Natural killer cell (primary cell): Measurements from ENCODE around the gene WNK1. TPM values are rescaled to one million over a fixed set of nuclear protein-coding genes. Genes with fewer than 3 reads are reported as not detected.
A peak's percentile ranks its signal among the peaks of the same experiment; 100 is the strongest.

Experiments
- ATAC-seq, 3 donors: fragments of 150-1000 bp in 2 of 3; fragments of 200-7000 bp in 1 of 3; cut with Tn5 transposase; 1 replicate in 1 of 3; 2 replicates in 2 of 3; pipeline ENCODE4 v1.10.0; 2021; ENCODE audit warnings: mild to moderate bottlenecking in 2 of 3, moderate library complexity in 2 of 3
- DNase-seq, 2 donors: peaks; one replicate each; pipeline versions ENCODE4 v3.0.0 to v3.0.0-alpha.2; 2013 to 2021; ENCODE audit warnings: mixed read lengths in 1 of 2
- H3K27ac ChIP-seq: one replicate; pipeline ENCODE4 v1.5.1; 2013; ENCODE audit warnings: mild to moderate bottlenecking, low read length
- H3K27me3 ChIP-seq: one replicate; pipeline ENCODE4 v1.6.1; 2013; ENCODE audit warnings: low read length; ENCODE audit not compliant: control insufficient read depth, insufficient read depth
- H3K36me3 ChIP-seq: one replicate; pipeline ENCODE4 v1.6.1; 2013; ENCODE audit warnings: low read length; ENCODE audit not compliant: control insufficient read depth, insufficient read depth
- H3K4me1 ChIP-seq: one replicate; pipeline ENCODE4 v1.6.1; 2013; ENCODE audit warnings: low read length; ENCODE audit not compliant: control insufficient read depth, insufficient read depth
- H3K4me3 ChIP-seq: one replicate; pipeline ENCODE4 v1.5.1; 2013; ENCODE audit warnings: low read length
- H3K9me3 ChIP-seq: one replicate; pipeline ENCODE4 v1.6.1; 2013; ENCODE audit warnings: low read length; ENCODE audit not compliant: control insufficient read depth, insufficient read depth
- H3K27ac Mint-ChIP-seq, 2 donors: one replicate each; pipeline ENCODE4 v1.8.0; 2022; ENCODE audit warnings: mild to moderate bottlenecking in 2 of 2, mixed read lengths in 2 of 2, moderate library complexity in 1 of 2
- H3K27me3 Mint-ChIP-seq, 2 donors: one replicate each; pipeline ENCODE4 v1.8.0; 2022; ENCODE audit warnings: low read depth in 2 of 2, mixed read lengths in 2 of 2
- H3K36me3 Mint-ChIP-seq: one replicate; pipeline ENCODE4 v1.8.0; 2022; ENCODE audit warnings: mixed read lengths
- H3K4me1 Mint-ChIP-seq, 2 donors: one replicate each; pipeline ENCODE4 v1.8.0; 2022; ENCODE audit warnings: mixed read lengths in 2 of 2
- H3K4me3 Mint-ChIP-seq: one replicate; pipeline ENCODE4 v1.8.0; 2022; ENCODE audit warnings: mild to moderate bottlenecking, moderate library complexity, mixed read lengths
- H3K9me3 Mint-ChIP-seq, 2 donors: one replicate each; pipeline ENCODE4 v1.8.0; 2022; ENCODE audit warnings: mixed read lengths in 2 of 2
- WGBS: methylation state at CpG from one replicate; pipeline ENCODE4 v1.1.7; 2013; ENCODE audit warnings: missing lambda C conversion rate; ENCODE audit not compliant: insufficient coverage; 5-methylcytosine and 5-hydroxymethylcytosine counted together
- intact Hi-C: fragments of 100-400 bp; cut with micrococcal nuclease; formaldehyde crosslinking; loops from one replicate; pipeline ENCODE4 v1.14.2; 2022
- total RNA-seq, 4 donors: library from RNA; stranded (reverse); fragments of 120-200 nt in 1 of 4; gene quantifications; one replicate each; pipeline versions ENCODE4 v1.2.3 to v1.2.4, GENCODE V29; 2013 to 2022
- TF ChIP-seq, protein P1 (sequence below): fragments of 200-600 bp; IDR thresholded peaks from one replicate; pipeline ENCODE4 v1.8.0; 2022; ENCODE audit warnings: antibody characterized with exemption

The WNK1 gene
- total RNA-seq, 3 donors from 2014 or later (not counting 1 experiment from before 2014, with no cell fraction given) = 177 to 203 (median 192) TPM

DNA sequence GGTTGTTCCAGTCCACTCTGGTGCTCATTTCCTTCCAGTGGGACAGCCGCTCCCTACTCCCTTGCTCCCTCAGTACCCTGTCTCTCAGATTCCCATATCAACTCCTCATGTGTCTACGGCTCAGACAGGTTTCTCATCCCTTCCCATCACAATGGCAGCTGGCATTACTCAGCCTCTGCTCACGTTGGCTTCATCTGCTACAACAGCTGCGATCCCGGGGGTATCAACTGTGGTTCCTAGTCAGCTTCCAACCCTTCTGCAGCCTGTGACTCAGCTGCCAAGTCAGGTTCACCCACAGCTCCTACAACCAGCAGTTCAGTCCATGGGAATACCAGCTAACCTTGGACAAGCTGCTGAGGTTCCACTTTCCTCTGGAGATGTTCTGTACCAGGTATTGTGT is 127.3 kb downstream of the WNK1 start:
- Mint-ChIP-seq H3K4me1 (no peaks in the 10 kb centered on the region), H3K27me3 (no peaks in the 10 kb centered on the region), H3K4me3 (no peak overlapping the region), H3K36me3 (peaks cover 16% of the 10 kb centered on the region), H3K27ac (peak overlapping the region in 1 of 2 donors; percentile 60), H3K9me3 (no peaks in the 10 kb centered on the region)
- peaks cover 67% of the 10 kb centered on the region for H3K36me3 ChIP-seq
- H3K9me3 ChIP-seq = no peaks in the 10 kb centered on the region
- H3K4me1 ChIP-seq = no peaks in the 10 kb centered on the region
- no peaks in the 10 kb centered on the region for H3K27me3 ChIP-seq
- intact Hi-C loops = no loop called here
- ATAC-seq = no peak
- 98% methylated on average over 5 of the region's 5 CpGs for WGBS
- no peak overlapping the region for H3K27ac ChIP-seq
- no peak for DNase-seq
- TF ChIP-seq, protein P1, sequence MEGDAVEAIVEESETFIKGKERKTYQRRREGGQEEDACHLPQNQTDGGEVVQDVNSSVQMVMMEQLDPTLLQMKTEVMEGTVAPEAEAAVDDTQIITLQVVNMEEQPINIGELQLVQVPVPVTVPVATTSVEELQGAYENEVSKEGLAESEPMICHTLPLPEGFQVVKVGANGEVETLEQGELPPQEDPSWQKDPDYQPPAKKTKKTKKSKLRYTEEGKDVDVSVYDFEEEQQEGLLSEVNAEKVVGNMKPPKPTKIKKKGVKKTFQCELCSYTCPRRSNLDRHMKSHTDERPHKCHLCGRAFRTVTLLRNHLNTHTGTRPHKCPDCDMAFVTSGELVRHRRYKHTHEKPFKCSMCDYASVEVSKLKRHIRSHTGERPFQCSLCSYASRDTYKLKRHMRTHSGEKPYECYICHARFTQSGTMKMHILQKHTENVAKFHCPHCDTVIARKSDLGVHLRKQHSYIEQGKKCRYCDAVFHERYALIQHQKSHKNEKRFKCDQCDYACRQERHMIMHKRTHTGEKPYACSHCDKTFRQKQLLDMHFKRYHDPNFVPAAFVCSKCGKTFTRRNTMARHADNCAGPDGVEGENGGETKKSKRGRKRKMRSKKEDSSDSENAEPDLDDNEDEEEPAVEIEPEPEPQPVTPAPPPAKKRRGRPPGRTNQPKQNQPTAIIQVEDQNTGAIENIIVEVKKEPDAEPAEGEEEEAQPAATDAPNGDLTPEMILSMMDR = no peak
- no peak overlapping the region for H3K4me3 ChIP-seq

DNA sequence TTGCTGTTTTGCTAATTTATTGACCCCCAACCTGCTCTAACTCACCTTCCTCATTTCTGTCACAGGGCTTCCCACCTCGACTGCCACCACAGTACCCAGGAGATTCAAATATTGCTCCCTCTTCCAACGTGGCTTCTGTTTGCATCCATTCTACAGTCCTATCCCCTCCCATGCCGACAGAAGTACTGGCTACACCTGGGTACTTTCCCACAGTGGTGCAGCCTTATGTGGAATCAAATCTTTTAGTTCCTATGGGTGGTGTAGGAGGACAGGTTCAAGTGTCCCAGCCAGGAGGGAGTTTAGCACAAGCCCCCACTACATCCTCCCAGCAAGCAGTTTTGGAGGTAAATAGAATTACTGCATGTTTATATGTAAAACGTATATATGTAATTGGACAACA is 128.3 kb downstream of the WNK1 start:
- Histone ChIP-seq H3K4me1 (no peaks in the 10 kb centered on the region), H3K9me3 (no peaks in the 10 kb centered on the region), H3K27me3 (no peaks in the 10 kb centered on the region), H3K36me3 (peaks cover 72% of the 10 kb centered on the region), H3K27ac (no peak overlapping the region), H3K4me3 (no peak overlapping the region)
- no peak overlapping the region for H3K27ac Mint-ChIP-seq
- H3K4me3 Mint-ChIP-seq = no peak overlapping the region
- no peak for ATAC-seq
- peaks cover 26% of the 10 kb centered on the region for H3K36me3 Mint-ChIP-seq
- no peaks in the 10 kb centered on the region for H3K9me3 Mint-ChIP-seq
- 93% methylated on average over 4 of the region's 4 CpGs for WGBS
- DNase-seq = no peak
- intact Hi-C loops = no loop called here
- peaks cover 0 to 3% of the 10 kb centered on the region in 2 donors for H3K4me1 Mint-ChIP-seq
- TF ChIP-seq, protein P1 = no peak
- H3K27me3 Mint-ChIP-seq = no peaks in the 10 kb centered on the region

DNA sequence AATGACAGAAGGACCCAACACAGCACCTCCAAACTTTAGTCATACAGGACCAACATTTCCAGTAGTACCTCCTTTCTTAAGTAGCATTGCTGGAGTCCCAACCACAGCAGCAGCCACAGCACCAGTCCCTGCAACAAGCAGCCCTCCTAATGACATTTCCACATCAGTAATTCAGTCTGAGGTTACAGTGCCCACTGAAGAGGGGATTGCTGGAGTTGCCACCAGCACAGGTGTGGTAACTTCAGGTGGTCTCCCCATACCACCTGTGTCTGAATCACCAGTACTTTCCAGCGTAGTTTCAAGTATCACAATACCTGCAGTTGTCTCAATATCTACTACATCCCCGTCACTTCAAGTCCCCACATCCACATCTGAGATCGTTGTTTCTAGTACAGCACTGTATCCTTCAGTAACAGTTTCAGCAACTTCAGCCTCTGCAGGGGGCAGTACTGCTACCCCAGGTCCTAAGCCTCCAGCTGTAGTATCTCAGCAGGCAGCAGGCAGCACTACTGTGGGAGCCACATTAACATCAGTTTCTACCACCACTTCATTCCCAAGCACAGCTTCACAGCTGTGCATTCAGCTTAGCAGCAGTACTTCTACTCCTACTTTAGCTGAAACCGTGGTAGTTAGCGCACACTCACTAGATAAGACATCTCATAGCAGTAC is 132.5 kb downstream of the WNK1 start:
- DNase-seq (no peak), ATAC-seq (no peak)
- Histone ChIP-seq H3K4me1 (no peaks in the 10 kb centered on the region), H3K9me3 (no peaks in the 10 kb centered on the region), H3K27me3 (no peaks in the 10 kb centered on the region), H3K27ac (no peak overlapping the region), H3K36me3 (peaks cover 93% of the 10 kb centered on the region), H3K4me3 (no peak overlapping the region)
- Mint-ChIP-seq H3K4me3 (no peak overlapping the region), H3K36me3 (peaks cover 21% of the 10 kb centered on the region), H3K9me3 (no peaks in the 10 kb centered on the region), H3K4me1 (peaks cover 0 to 4% of the 10 kb centered on the region in 2 donors), H3K27ac (peak overlapping the region in 1 of 2 donors; percentile 52), H3K27me3 (no peaks in the 10 kb centered on the region)
- intact Hi-C loops = no loop called here
- 96% methylated on average over 5 of the region's 5 CpGs for WGBS
- TF ChIP-seq, protein P1 = no peak

DNA sequence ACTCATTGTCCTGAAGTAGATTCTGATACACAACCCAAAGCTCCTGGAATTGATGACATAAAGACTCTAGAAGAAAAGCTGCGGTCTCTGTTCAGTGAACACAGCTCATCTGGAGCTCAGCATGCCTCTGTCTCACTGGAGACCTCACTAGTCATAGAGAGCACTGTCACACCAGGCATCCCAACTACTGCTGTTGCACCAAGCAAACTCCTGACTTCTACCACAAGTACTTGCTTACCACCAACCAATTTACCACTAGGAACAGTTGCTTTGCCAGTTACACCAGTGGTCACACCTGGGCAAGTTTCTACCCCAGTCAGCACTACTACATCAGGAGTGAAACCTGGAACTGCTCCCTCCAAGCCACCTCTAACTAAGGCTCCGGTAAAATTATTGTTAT is 133.3 kb downstream of the WNK1 start:
- ATAC-seq = no peak

More for the DNA sequence above, 133.3 kb downstream of the WNK1 start:
- 97% methylated on average over 1 of the region's 2 CpGs for WGBS
- intact Hi-C loops = no loop called here
- no peak overlapping the region for H3K27ac ChIP-seq
- TF ChIP-seq, protein P1 = no peak
- H3K9me3 ChIP-seq = no peaks in the 10 kb centered on the region
- no peaks in the 10 kb centered on the region for H3K4me1 ChIP-seq
- DNase-seq = no peak
- H3K36me3 Mint-ChIP-seq = peaks cover 20% of the 10 kb centered on the region
- H3K36me3 ChIP-seq = peaks cover 95% of the 10 kb centered on the region
- no peaks in the 10 kb centered on the region for H3K27me3 Mint-ChIP-seq
- peak overlapping the region in 1 of 2 donors; percentile 52 for H3K27ac Mint-ChIP-seq
- no peak overlapping the region for H3K4me3 Mint-ChIP-seq
- H3K9me3 Mint-ChIP-seq = no peaks in the 10 kb centered on the region
- H3K4me3 ChIP-seq = no peak overlapping the region
- H3K27me3 ChIP-seq = no peaks in the 10 kb centered on the region
- peaks cover 0 to 4% of the 10 kb centered on the region in 2 donors for H3K4me1 Mint-ChIP-seq
